Right cardiac atrium (tissue), 5 donors: ENCODE measurements around the gene IRAK3. TPM values are rescaled to one million over a fixed set of nuclear protein-coding genes. Genes with fewer than 3 reads are reported as not detected.

Source experiments
- polyA plus RNA-seq: library from polyadenylated mRNA; stranded (reverse); fragments of 200-250 nt; gene quantifications from one replicate; pipeline ENCODE4 v1.2.3, GENCODE V29; 2013
- total RNA-seq, 4 donors: library from RNA; stranded (reverse); fragmentation: NEBNext Ultra II Directional; extraction: Animal tissue kit (Norgen Biotek cat#: 25700); gene quantifications; one replicate each; pipeline ENCODE4 v1.2.1, GENCODE V29; 2021
- donor health status: healthy with polysubstance abuse.
- donor health status: DM: no; HTN: yes; CAD: no.
- donor health status: DM: no; HTN: no; CAD: no.
- donor health status: DM: no; HTN: yes; CAD: no; lungs with severe emphysema.
- donor health status: DM: yes; HTN: yes; CAD: no.

IRAK3 gene
- total and polyA plus RNA-seq, 5 donors: 4.1 to 17.0 (median 9.2) TPM

Other genes with a start within 250 kb of the IRAK3 start
- gene LLPH, start 58.5 kb upstream of the IRAK3 start, total RNA-seq: 10 to 100 TPM; 16.4 to 20.5 (median 17.6) TPM
- 16.6 TPM for gene LLPH, start 58.5 kb upstream of the IRAK3 start, polyA plus RNA-seq
- gene TMBIM4, start 19.2 kb upstream of the IRAK3 start, total RNA-seq: 100 to 1,000 TPM in 1 of 4 donors, 10 to 100 TPM in 3; 86.4 to 107 (median 89.6) TPM
- 178 TPM for gene TMBIM4, start 19.2 kb upstream of the IRAK3 start, polyA plus RNA-seq
- gene HELB, start 113.3 kb downstream of the IRAK3 start, total RNA-seq: 1 to 10 TPM in 3 of 4 donors, under 1 TPM in 1; 0.74 to 1.9 (median 1.2) TPM
- 0.48 TPM for gene HELB, start 113.3 kb downstream of the IRAK3 start, polyA plus RNA-seq